Skin epidermis (tissue), 12 donors: ENCODE results near the gene UGT1A6.
"Not testable (repeated sequence)": the region's sequence is repeated elsewhere in the genome, so short reads cannot be mapped to it uniquely, and the experiment has no call there.

Experiments
- H3K27ac ChIP-seq, 21 experiments: fragments of 200-600 bp; sonication (generic) in 11 of 21; one replicate each; pipeline ENCODE4 v1.5.0; 2020; ENCODE audit warnings: mild to moderate bottlenecking in 3 of 21, inconsistent platforms in 2 of 21, moderate library complexity in 2 of 21
- H3K4me3 ChIP-seq, 7 experiments: fragments of 200-600 bp; sonication (generic) in 2 of 7; one replicate each; pipeline ENCODE4 v1.5.0; 2020; ENCODE audit warnings: inconsistent platforms in 2 of 7, mild to moderate bottlenecking in 2 of 7, moderate library complexity in 1 of 7

Gene UGT1A6

GRCh38 chr2:233711312-233712008 lies 18.8 kb downstream of the UGT1A6 start:
- Histone ChIP-seq H3K27ac (no peak overlapping the region), H3K4me3 (no peak overlapping the region)

- no peak within 1 kb of the TSS for H3K27ac ChIP-seq
- no peak within 1 kb of the TSS for H3K4me3 ChIP-seq
Observed at GRCh38 chr2:233712611-233713261, 20.0 kb downstream of the UGT1A6 start, which contains the start of gene UGT1A5. Gene UGT1A5, plus strand, starts transcription at chr2:233712907. Its CDS starts 85 bp downstream, at chr2:233712992.

GRCh38 chr2:233713262-233713615 lies 20.5 kb downstream of the UGT1A6 start:
- H3K4me3 ChIP-seq, result no peak overlapping the region
- H3K27ac ChIP-seq, result no peak overlapping the region

- H3K4me3 ChIP-seq, result no peak overlapping the region
Observed at GRCh38 chr2:233714121-233714520, 21.4 kb downstream of the UGT1A6 start.

GRCh38 chr2:233718552-233718951 lies 25.9 kb downstream of the UGT1A6 start, which contains the start of gene UGT1A4:
Gene UGT1A4, plus strand, starts transcription at chr2:233718736. Its CDS starts 85 bp downstream, at chr2:233718821.
- Histone ChIP-seq H3K27ac (no peak within 1 kb of the TSS), H3K4me3 (no peak within 1 kb of the TSS)

More at GRCh38 chr2:233714121-233714520, 21.4 kb downstream of the UGT1A6 start:
- no peak overlapping the region for H3K27ac ChIP-seq

GRCh38 chr2:233728723-233729301 lies 36.1 kb downstream of the UGT1A6 start, which contains the start of gene UGT1A3:
Gene UGT1A3, plus strand, starts transcription at chr2:233729042. Its CDS starts 85 bp downstream, at chr2:233729127.
- H3K27ac ChIP-seq, result no peak within 1 kb of the TSS
- no peak within 1 kb of the TSS for H3K4me3 ChIP-seq

- not testable (repeated sequence) for H3K27ac ChIP-seq, H3K4me3 ChIP-seq
Observed at GRCh38 chr2:233736868-233737653, 44.4 kb downstream of the UGT1A6 start.

GRCh38 chr2:233740870-233741269 lies 48.2 kb downstream of the UGT1A6 start:
- H3K4me3 ChIP-seq, result no peak overlapping the region
- no peak overlapping the region for H3K27ac ChIP-seq

- H3K4me3 ChIP-seq, result no peak overlapping the region
- H3K27ac ChIP-seq, result no peak overlapping the region
Observed at GRCh38 chr2:233743464-233744259, 51.0 kb downstream of the UGT1A6 start.

- H3K27ac ChIP-seq, result no peak overlapping the region
- no peak overlapping the region for H3K4me3 ChIP-seq
Observed at GRCh38 chr2:233745073-233745755, 52.5 kb downstream of the UGT1A6 start.

- H3K4me3 ChIP-seq, H3K27ac ChIP-seq: not testable (repeated sequence)
Observed at GRCh38 chr2:233745838-233746237, 53.1 kb downstream of the UGT1A6 start.

- no peak overlapping the region for H3K27ac ChIP-seq
- no peak overlapping the region for H3K4me3 ChIP-seq
Observed at GRCh38 chr2:233746475-233747282, 54.0 kb downstream of the UGT1A6 start.

- Histone ChIP-seq H3K27ac (no peak overlapping the region), H3K4me3 (no peak overlapping the region)
Observed at GRCh38 chr2:233747283-233747544, 54.5 kb downstream of the UGT1A6 start.

- H3K27ac ChIP-seq, H3K4me3 ChIP-seq: not testable (repeated sequence)
Observed at GRCh38 chr2:233750689-233751088, 58.0 kb downstream of the UGT1A6 start.

GRCh38 chr2:233751212-233752009 lies 58.7 kb downstream of the UGT1A6 start:
- H3K4me3 ChIP-seq, H3K27ac ChIP-seq: not testable (repeated sequence)

GRCh38 chr2:233754872-233755611 lies 62.4 kb downstream of the UGT1A6 start:
- no peak overlapping the region for H3K27ac ChIP-seq
- no peak overlapping the region for H3K4me3 ChIP-seq
